NCI-H1694 treated with DMSO at 0.1 percent for 48 hours (cell line): ENCODE results near the gene KISS1.

Source experiments
- DNase-seq: peaks from one replicate; lab custom pipeline; 2025; lab: John Stamatoyannopoulos, UW

KISS1 gene

GRCh38 chr1:204217648-204218000 is 21.3 kb upstream of the KISS1 start:
- no peak for DNase-seq

GRCh38 chr1:204216880-204217647 is 20.8 kb upstream of the KISS1 start:
- no peak for DNase-seq

GRCh38 chr1:204216236-204216635 is 19.9 kb upstream of the KISS1 start:
- DNase-seq, result no peak

GRCh38 chr1:204213668-204214662 is 17.7 kb upstream of the KISS1 start, which contains the start of gene GOLT1A:
Gene GOLT1A (minus strand): TSS chr1:204213988. CDS start chr1:204213906, 82 bp downstream.
- peak; percentile 33 for DNase-seq

GRCh38 chr1:204212715-204213114 is 16.4 kb upstream of the KISS1 start:
- DNase-seq, result no peak

- DNase-seq, result no peak
These were observed 14.8 kb upstream of the KISS1 start for GRCh38 chr1:204211046-204211445.

- DNase-seq, result no peak
These were observed 10.9 kb upstream of the KISS1 start for GRCh38 chr1:204207136-204207616.

GRCh38 chr1:204206121-204206520 is 9.8 kb upstream of the KISS1 start:
- DNase-seq, result no peak

GRCh38 chr1:204205486-204205885 is 9.2 kb upstream of the KISS1 start:
- DNase-seq, result no peak

GRCh38 chr1:204204944-204205343 is 8.7 kb upstream of the KISS1 start:
- DNase-seq, result no peak

- no peak for DNase-seq
These were observed 7.0 kb upstream of the KISS1 start for GRCh38 chr1:204203206-204203767.

GRCh38 chr1:204202481-204202880 is 6.2 kb upstream of the KISS1 start:
- DNase-seq, result no peak

GRCh38 chr1:204201348-204202040 is 5.2 kb upstream of the KISS1 start:
- DNase-seq, result no peak

- DNase-seq, result no peak
These were observed 3.3 kb upstream of the KISS1 start for GRCh38 chr1:204199579-204199978.

- no peak for DNase-seq
These were observed 2.4 kb upstream of the KISS1 start for GRCh38 chr1:204198348-204199340.

GRCh38 chr1:204197068-204197467 is 777 bp upstream of the KISS1 start:
- DNase-seq, result no peak

GRCh38 chr1:204194771-204195170 is 1.5 kb downstream of the KISS1 start:
- no peak for DNase-seq

- DNase-seq, result no peak
These were observed 2.2 kb downstream of the KISS1 start for GRCh38 chr1:204194080-204194479.

GRCh38 chr1:204192589-204193352 is 3.5 kb downstream of the KISS1 start:
- DNase-seq, result no peak

GRCh38 chr1:204192046-204192445 is 4.2 kb downstream of the KISS1 start:
- DNase-seq, result no peak
